Astrocyte (in vitro differentiated cells and primary cell): Measurements from ENCODE around the gene MEFV. TPM values are rescaled to one million over a fixed set of nuclear protein-coding genes. Genes with fewer than 3 reads are reported as not detected.
"Not testable (repeated sequence)": the region's sequence is repeated elsewhere in the genome, so short reads cannot be mapped to it uniquely, and the experiment has no call there.

ENCODE experiments used
- DNase-seq: peaks from one replicate; pipeline ENCODE4 v3.0.0-alpha.2; 2010; ENCODE audit warnings: low read depth
- FAIRE-seq: peaks from 2 replicates; lab custom pipeline; 2011; peaks lifted over from hg19 to GRCh38; lab: Jason Lieb, UNC
- H2AFZ ChIP-seq: 2 replicates; pipeline ENCODE4 v1.6.0; 2012; ENCODE audit warnings: low read depth, low read length, inconsistent platforms
- H3K27ac ChIP-seq: 2 replicates; pipeline ENCODE4 v1.5.1; 2011; ENCODE audit warnings: low read depth, low read length, inconsistent platforms
- H3K27me3 ChIP-seq: 2 replicates; pipeline ENCODE4 v1.6.0; 2011; ENCODE audit warnings: low read length, inconsistent platforms; ENCODE audit not compliant: insufficient read depth
- H3K36me3 ChIP-seq: 2 replicates; pipeline ENCODE4 v1.5.1; 2011; ENCODE audit warnings: low read length, inconsistent platforms; ENCODE audit not compliant: insufficient read depth
- H3K4me1 ChIP-seq: 2 replicates; pipeline ENCODE4 v1.5.1; 2011; ENCODE audit warnings: low read length, inconsistent platforms; ENCODE audit not compliant: insufficient read depth
- H3K4me2 ChIP-seq: 2 replicates; pipeline ENCODE4 v1.6.0; 2012; ENCODE audit warnings: low read length, inconsistent platforms
- H3K4me3 ChIP-seq: 2 replicates; pipeline ENCODE4 v1.5.1; 2011; ENCODE audit warnings: low read depth, mild to moderate bottlenecking, low read length, inconsistent platforms; ENCODE audit not compliant: insufficient read depth
- H3K79me2 ChIP-seq: 2 replicates; pipeline ENCODE4 v1.6.0; 2012; ENCODE audit warnings: mild to moderate bottlenecking, low read length, inconsistent platforms; ENCODE audit not compliant: insufficient read depth
- H3K9ac ChIP-seq: 2 replicates; pipeline ENCODE4 v1.6.0; 2012; ENCODE audit warnings: mild to moderate bottlenecking, low read length, inconsistent platforms
- H3K9me3 ChIP-seq: 2 replicates; pipeline ENCODE4 v1.5.1; 2012; ENCODE audit warnings: low read depth, mild to moderate bottlenecking, low read length, inconsistent platforms; ENCODE audit not compliant: insufficient read depth
- H4K20me1 ChIP-seq: 2 replicates; pipeline ENCODE4 v1.6.0; 2012; ENCODE audit warnings: low read length, inconsistent platforms; ENCODE audit not compliant: insufficient read depth
- H3K27ac Mint-ChIP-seq: one replicate; pipeline ENCODE4 v1.8.0; 2021; ENCODE audit warnings: mild to moderate bottlenecking, mixed read lengths; ENCODE audit not compliant: unreplicated experiment
- H3K27me3 Mint-ChIP-seq: one replicate; pipeline ENCODE4 v1.8.0; 2021; ENCODE audit warnings: low read depth, mixed read lengths; ENCODE audit not compliant: unreplicated experiment
- H3K36me3 Mint-ChIP-seq: one replicate; pipeline ENCODE4 v1.8.0; 2021; ENCODE audit warnings: low read depth, mixed read lengths; ENCODE audit not compliant: unreplicated experiment
- H3K4me1 Mint-ChIP-seq: one replicate; pipeline ENCODE4 v1.8.0; 2021; ENCODE audit warnings: low read depth, mixed read lengths; ENCODE audit not compliant: unreplicated experiment
- H3K4me3 Mint-ChIP-seq: one replicate; pipeline ENCODE4 v1.8.0; 2021; ENCODE audit warnings: mild to moderate bottlenecking, moderate library complexity, mixed read lengths; ENCODE audit not compliant: unreplicated experiment
- H3K9me3 Mint-ChIP-seq: one replicate; pipeline ENCODE4 v1.8.0; 2021; ENCODE audit warnings: mild to moderate bottlenecking, mixed read lengths; ENCODE audit not compliant: unreplicated experiment
- EZH2 ChIP-seq: IDR thresholded peaks from 2 replicates; pipeline ENCODE4 v1.6.1; 2012; ENCODE audit warnings: mild to moderate bottlenecking, low read length, inconsistent platforms; ENCODE audit not compliant: insufficient read depth
- total RNA-seq: library from RNA; stranded (reverse); gene quantifications from 2 replicates; pipeline ENCODE4 v1.2.1, GENCODE V29; 2021
- TF ChIP-seq, protein P1 (sequence below): IDR thresholded peaks from 2 replicates; pipeline ENCODE4 v1.5.1; 2011; ENCODE audit warnings: low read depth, mild to moderate bottlenecking, inconsistent platforms, low read length, moderate library complexity; ENCODE audit not compliant: insufficient read depth

The MEFV gene
- total RNA-seq, 1 donor from 2014 or later, result not detected

DNA sequence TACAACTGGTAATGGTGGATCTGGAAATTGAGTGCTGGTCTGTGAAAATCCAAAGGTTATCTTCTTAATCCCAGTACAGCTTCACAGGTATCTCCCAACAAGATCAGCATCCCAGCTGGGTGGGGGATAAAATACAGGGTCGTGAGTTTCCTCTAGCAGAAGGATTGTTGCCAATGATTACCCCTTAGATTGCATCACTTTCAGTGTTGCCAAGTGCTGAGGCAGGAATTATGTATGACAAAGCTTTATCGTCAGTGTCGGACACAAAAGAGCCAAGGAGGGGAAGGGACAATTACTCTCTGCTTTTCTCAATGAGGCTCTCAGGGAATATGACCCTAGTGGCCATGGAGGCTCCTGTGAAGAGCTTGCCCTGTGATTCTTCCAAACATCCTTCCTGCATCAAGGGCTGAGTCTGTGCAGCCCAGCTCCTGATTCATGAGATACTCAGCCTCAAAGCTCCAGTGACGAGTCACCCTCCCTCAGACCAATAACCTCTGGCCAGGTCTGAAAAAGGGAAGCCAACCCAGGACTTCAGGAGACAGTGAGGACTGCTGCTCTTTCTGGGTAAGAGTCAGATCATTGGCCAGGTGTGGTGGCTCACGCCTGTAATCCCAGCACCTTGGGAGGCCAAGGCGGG lies 53.4 kb downstream of the MEFV start:
- Histone ChIP-seq H3K79me2 (no peaks in the 10 kb centered on the region), H3K4me1 (no peaks in the 10 kb centered on the region), H3K4me3 (no peak overlapping the region), H4K20me1 (no peaks in the 10 kb centered on the region), H3K36me3 (no peaks in the 10 kb centered on the region), H3K27ac (no peak overlapping the region), H3K9ac (no peak overlapping the region), H3K27me3 (no peaks in the 10 kb centered on the region), H3K9me3 (peaks cover 4% of the 10 kb centered on the region), H2AFZ (no peak overlapping the region), H3K4me2 (no peak overlapping the region)
- Mint-ChIP-seq H3K27me3 (peaks cover 30% of the 10 kb centered on the region), H3K4me3 (no peak overlapping the region), H3K27ac (peak overlapping the region; percentile 12), H3K4me1 (peaks cover 3% of the 10 kb centered on the region), H3K9me3 (peaks cover 26% of the 10 kb centered on the region), H3K36me3 (no peaks in the 10 kb centered on the region)
- no peak for TF ChIP-seq EZH2
- TF ChIP-seq, protein P1, sequence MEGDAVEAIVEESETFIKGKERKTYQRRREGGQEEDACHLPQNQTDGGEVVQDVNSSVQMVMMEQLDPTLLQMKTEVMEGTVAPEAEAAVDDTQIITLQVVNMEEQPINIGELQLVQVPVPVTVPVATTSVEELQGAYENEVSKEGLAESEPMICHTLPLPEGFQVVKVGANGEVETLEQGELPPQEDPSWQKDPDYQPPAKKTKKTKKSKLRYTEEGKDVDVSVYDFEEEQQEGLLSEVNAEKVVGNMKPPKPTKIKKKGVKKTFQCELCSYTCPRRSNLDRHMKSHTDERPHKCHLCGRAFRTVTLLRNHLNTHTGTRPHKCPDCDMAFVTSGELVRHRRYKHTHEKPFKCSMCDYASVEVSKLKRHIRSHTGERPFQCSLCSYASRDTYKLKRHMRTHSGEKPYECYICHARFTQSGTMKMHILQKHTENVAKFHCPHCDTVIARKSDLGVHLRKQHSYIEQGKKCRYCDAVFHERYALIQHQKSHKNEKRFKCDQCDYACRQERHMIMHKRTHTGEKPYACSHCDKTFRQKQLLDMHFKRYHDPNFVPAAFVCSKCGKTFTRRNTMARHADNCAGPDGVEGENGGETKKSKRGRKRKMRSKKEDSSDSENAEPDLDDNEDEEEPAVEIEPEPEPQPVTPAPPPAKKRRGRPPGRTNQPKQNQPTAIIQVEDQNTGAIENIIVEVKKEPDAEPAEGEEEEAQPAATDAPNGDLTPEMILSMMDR, result no peak
- DNase-seq, result no peak
- FAIRE-seq, result no peak

GRCh38 chr16:3198334-3199072 lies 57.9 kb downstream of the MEFV start:
- DNase-seq (no peak), FAIRE-seq (no peak)
- Histone ChIP-seq H3K27ac (no peak overlapping the region), H3K79me2 (no peaks in the 10 kb centered on the region), H3K4me3 (no peak overlapping the region), H3K4me2 (no peak overlapping the region), H3K9ac (no peak overlapping the region), H3K36me3 (no peaks in the 10 kb centered on the region), H3K9me3 (no peaks in the 10 kb centered on the region), H4K20me1 (no peaks in the 10 kb centered on the region), H3K4me1 (no peaks in the 10 kb centered on the region), H3K27me3 (no peaks in the 10 kb centered on the region), H2AFZ (no peak overlapping the region)
- Mint-ChIP-seq H3K27ac (no peak overlapping the region), H3K36me3 (no peaks in the 10 kb centered on the region), H3K4me3 (no peak overlapping the region), H3K4me1 (peaks cover 3% of the 10 kb centered on the region), H3K9me3 (peaks cover 7% of the 10 kb centered on the region), H3K27me3 (peaks cover 37% of the 10 kb centered on the region)
- TF ChIP-seq EZH2, result no peak
- TF ChIP-seq, protein P1, result no peak

- H3K4me3 ChIP-seq, DNase-seq, H3K79me2 ChIP-seq, FAIRE-seq, H3K4me1 Mint-ChIP-seq, H3K27ac ChIP-seq, H3K9me3 Mint-ChIP-seq, H3K9me3 ChIP-seq, H4K20me1 ChIP-seq, H3K27me3 ChIP-seq, H3K9ac ChIP-seq, H3K4me2 ChIP-seq, H3K36me3 Mint-ChIP-seq, H3K4me1 ChIP-seq, H2AFZ ChIP-seq, H3K27ac Mint-ChIP-seq, H3K36me3 ChIP-seq, H3K4me3 Mint-ChIP-seq: not testable (repeated sequence)
- peaks cover 37% of the 10 kb centered on the region for H3K27me3 Mint-ChIP-seq
These were observed 58.6 kb downstream of the MEFV start for GRCh38 chr16:3197694-3198333.
